Daoy (cell line): ENCODE results near the gene ZDHHC24. TPM values are rescaled to one million over a fixed set of nuclear protein-coding genes. Genes with fewer than 3 reads are reported as not detected.
"Not testable (repeated sequence)": the region's sequence is repeated elsewhere in the genome, so short reads cannot be mapped to it uniquely, and the experiment has no call there.

Experiments
- DNase-seq: peaks from one replicate; pipeline ENCODE4 v3.0.0-alpha.2; 2015; ENCODE audit warnings: low read depth
- total RNA-seq: library from RNA; depleted of rRNA; stranded (reverse); fragments of >200 nt; shearing (Covaris generic); gene quantifications from 2 replicates; pipeline ENCODE4 v1.2.3, GENCODE V29; 2014

ZDHHC24 gene
- total RNA-seq, 1 experiment from 2014 or later: 10.6 TPM

DNA sequence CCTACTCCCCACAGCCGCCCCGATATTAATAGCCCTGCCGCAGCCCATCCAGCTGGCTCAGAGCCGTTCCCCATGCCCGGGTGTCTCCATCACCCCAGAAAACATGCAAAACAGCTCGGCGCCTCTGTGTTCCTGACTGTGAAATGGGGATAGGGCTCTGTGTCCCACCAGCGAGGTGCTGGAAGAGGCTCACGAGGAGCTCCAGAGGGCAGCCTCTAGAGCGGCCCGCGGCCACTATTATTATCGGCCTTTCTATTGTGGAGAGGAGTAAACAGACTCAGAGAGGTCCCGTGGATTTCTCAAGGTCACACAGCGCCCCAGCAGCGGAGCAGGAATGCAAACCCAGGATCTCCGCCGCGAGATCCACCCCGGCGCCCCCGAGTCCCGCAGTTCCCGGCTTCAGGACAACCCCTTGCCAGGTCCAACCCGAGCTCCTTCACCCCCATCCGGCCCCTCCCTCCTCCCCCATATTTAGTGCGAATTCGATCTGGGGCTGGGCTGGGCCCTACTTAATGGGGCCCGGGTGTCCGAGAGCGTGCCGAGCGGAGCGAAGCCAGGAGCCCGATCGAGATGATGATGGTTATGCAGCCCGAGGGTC lies 619 bp upstream of the ZDHHC24 start, which contains the start of gene ACTN3:
Gene ACTN3 (plus strand): TSS at position 536 of the 598 bp plus-strand sequence. CDS start 35 bp downstream, at position 571.
- DNase-seq: peak; percentile 28

DNA sequence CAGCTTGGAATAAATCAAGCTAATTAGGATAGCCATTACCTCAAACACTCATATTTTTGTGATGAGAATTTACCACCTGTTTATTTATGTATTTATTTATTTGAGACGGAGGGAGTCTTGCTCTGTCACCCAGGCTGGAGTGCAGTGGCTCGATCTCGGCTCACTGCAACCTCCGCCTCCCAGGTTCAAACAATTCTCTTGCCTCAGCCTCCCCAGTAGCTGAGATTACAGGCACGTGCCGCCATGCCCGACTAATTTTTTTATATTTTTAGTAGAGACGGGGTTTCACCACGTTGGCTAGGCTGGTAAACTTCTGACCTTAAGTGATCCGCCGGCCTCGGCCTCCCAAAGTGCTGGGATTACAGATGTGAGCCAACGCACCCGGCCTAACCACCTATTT lies 896 bp downstream of the ZDHHC24 start:
- not testable (repeated sequence) for DNase-seq

- no peak for DNase-seq
Observed at GRCh38 chr11:66543263-66544107, 2.4 kb downstream of the ZDHHC24 start.

DNA sequence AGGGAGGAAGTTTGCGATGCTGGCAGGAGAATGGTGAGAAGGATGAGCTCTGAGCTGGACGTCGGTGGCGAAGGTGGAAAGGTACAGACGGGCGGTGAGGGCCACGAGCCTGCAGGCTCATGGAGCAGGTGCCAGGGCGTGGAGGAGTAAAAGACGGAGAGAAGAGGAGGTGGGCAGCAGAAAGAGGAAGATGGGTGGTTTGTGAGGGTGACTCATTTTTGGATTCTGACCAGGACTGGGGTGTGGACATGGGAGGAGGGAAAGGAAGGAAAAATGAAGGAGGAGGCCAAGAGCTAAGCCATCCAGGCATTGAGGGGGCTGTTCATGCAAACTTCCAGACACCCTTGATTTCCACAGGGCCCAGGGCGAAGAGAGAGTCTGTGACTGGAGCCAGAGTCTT lies 3.5 kb downstream of the ZDHHC24 start:
- peak; percentile 34 for DNase-seq

- DNase-seq: no peak
Observed at GRCh38 chr11:66541892-66542291, 4.0 kb downstream of the ZDHHC24 start.

DNA sequence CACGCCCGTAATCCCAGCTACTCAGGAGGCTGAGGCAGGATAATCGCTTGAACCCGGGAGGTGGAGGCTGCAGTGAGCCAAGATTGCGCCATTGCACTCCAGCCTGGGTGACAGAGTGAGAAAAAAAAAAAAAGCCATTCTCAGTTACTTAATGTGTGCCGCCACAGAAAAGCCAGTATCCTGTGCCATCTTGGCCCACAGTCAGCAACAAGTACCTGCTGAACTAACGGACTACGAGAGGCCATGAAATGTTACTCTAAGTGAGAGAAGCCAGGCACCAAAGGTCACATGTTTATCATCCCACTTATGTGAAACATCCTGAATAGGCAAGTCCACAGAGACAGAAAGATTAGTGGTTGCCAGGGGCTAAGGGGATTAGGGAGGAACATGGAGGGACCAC lies 5.2 kb downstream of the ZDHHC24 start:
- DNase-seq: not testable (repeated sequence)

GRCh38 chr11:66539870-66540213 lies 6.0 kb downstream of the ZDHHC24 start:
- no peak for DNase-seq

DNA sequence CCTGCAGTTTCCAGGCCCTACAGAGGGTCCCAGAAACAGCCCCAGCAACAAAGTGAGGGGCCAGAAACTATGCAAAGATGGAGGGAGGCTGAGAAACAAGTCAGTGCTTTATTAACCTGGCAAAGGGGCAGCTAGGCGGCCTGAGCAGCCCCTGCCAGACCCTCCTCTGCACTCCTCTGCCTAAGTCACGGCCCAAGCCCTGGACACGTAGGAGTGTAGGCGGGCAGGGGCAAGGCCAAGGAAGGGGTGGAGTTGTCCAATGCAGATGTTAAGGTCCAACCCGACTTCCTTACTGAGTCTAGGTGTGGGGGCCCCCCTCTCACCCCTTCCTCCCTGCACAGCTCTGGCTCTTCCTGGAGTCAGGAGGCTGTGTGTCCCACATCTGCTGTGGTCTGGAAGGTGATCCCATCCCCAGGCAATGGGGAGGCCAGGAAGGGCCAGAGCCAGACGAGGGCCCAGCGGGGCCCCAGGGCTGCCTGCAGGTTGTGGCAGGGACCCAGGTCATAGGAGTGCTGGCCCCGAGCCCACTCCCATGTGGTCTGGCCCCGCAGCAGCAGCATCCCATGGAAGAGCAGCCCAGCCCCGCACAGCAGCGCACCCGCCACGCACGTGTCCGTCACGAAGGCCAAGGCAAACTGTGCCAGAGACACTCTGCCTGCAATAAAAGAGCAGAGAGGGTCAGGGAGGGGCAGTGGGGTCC lies 6.5 kb downstream of the ZDHHC24 start:
- no peak for DNase-seq

- DNase-seq: no peak
Observed at GRCh38 chr11:66532784-66533183, 13.1 kb downstream of the ZDHHC24 start.

DNA sequence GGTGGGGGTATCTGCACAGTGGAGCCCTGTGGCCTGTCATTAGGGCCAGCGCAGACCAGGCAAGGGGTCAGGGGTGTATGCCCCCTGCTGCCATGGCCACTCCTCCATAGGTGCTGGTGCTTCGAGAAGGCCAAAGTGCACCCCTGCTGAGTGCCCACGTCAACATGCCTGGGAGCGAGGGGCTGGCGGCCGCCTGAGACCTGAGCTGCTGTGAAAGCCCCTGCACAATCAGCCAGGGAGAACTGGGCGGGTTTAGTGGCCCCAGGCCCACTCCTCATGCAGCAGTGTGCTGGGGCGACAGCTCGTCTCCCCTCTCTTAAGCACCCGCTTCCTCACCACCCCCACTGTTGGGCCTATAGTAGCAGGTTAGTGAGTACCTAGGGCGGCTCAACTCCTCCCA lies 14.0 kb downstream of the ZDHHC24 start:
- DNase-seq: no peak

DNA sequence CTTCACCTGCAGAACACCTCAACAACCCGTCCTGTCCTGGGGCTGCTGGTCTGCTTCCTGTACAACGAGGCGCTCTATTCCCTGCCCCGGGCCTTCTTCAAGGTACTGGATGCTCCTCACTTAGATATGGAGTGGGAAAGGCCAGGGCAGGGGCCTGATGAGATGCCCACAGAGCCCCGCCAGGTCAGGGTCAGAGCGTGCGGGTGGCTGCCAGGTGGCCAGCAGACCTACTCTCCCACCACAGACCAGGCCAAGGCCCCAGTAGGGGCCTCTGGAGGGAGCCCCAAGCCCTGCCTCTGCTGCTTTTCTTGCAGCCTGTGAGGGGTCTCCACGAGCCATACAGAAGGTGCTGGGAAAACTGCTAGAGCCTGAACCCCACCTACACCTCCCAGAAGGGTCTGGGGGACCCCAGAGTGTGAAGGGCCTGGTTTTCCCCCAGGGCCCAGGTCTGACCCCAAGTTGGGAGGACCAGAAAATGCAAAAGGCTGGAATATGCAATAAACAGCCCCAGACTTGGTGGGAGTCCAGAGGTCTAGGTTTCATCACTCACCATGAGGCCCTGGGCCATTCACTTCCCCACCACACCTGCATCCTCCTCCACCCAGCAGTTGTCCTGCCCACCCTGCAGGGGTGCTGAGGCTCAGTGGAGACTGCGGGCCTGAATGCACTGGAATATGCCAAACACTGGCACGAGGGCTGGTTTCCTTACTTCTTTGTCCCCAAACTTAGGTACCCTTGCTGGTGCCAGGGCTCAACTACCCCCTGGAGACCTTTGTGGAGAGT lies 14.7 kb downstream of the ZDHHC24 start:
- DNase-seq: no peak

- no peak for DNase-seq
Observed at GRCh38 chr11:66529655-66530054, 16.2 kb downstream of the ZDHHC24 start.

DNA sequence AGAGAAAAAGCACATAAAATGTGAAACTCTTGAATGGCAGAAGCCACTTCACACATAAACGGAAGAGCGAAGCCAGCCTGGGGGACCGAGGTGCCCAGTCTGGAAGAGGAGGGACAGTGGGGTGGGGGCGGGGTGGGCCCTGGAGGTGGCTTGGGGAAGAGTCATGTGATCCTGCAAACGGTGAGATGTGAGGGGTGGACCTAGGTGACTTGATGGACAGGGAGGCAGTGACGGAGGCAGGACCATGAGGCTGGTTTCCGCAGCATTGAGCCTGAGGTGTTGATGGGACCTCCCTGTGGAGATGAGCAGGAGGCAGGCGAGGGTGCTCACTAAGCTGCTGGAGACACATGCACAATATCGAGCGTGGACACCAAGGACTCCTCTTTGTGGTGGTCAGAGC lies 16.8 kb downstream of the ZDHHC24 start:
- DNase-seq: no peak

GRCh38 chr11:66524304-66525040 lies 21.4 kb downstream of the ZDHHC24 start:
- no peak for DNase-seq

DNA sequence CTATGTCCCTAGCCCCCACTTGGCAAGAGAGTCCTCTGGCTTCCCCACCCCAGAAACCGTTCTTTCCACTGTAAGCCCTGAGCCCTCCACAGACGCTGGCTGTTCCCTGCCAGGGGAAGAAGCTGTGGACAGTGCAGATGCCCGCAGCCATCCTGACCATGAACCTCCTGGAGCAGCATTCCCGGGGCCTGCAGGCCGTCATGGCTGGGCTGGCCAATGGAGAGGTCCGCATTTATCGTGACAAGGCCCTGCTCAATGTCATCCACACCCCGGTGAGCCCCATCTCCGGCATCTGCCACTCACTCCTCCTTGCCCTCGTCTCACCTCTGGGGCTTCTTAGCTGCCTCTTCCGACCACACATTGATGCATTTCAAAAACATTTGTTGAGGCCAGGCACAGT lies 22.2 kb downstream of the ZDHHC24 start:
- DNase-seq: no peak

GRCh38 chr11:66510990-66511339 lies 34.9 kb downstream of the ZDHHC24 start:
- DNase-seq: no peak

- peak; percentile 85 for DNase-seq
Observed at GRCh38 chr11:66510271-66510989, 35.4 kb downstream of the ZDHHC24 start, which contains the start of gene BBS1. Gene BBS1, plus strand, starts transcription at chr11:66510635. Its CDS starts 25 bp downstream, at chr11:66510660.

DNA sequence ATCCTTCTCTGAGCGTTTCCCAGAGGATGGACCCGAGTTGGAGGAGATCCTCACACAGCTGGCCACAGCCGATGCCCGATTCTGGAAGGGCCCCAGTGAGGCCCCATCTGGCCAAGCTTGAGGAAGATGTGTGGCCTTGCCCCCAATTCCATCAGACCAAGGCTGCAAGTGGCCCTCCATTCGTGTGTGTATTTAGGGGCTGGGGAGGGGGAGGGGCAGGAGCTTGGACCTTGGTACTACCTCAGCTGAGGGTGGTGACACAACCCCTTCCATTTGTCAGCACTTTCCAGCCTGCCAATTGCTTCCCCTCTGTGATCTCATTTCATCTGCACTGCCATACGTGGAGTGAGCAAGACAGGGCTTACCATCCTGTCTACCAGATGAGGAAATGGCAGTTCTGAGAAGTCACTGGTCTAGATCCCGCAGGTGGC lies 36.7 kb downstream of the ZDHHC24 start:
- DNase-seq: no peak

DNA sequence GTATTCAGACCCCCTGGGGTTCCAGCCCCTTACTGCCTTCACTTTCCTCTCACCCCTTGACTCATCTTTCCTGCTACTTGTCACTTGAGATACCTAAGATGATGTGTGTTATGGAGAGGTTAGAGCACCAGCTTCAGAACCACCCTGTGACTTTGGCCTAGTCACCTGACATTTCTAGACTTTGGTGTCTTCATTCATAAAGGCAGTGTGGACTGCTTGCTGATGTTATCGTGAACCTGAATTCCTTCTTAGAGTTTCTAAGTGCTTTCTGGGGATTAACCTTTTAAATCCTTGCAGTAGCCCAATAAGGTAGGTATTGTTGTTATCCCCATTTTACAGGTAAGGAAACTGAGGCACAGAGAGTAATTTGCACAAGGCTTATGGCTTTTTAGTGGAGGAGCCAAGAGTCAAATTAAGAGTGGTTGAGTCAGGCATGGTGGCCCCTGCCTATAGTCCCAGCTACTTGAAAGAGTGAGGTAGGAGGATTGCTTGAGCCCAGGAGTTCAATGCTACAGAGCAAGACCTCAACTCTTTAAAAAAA lies 40.5 kb downstream of the ZDHHC24 start:
- DNase-seq: no peak

- DNase-seq: no peak
Observed at GRCh38 chr11:66498506-66498905, 47.3 kb downstream of the ZDHHC24 start.
